A549 (cell line): Measurements from ENCODE around the gene JKAMP.

Source experiments
- CHD4 ChIP-seq: fragments of 200-600 bp; sonication (generic); IDR thresholded peaks from 2 replicates; pipeline ENCODE4 v1.6.1; 2016; ENCODE audit warnings: antibody characterized with exemption, mild to moderate bottlenecking, borderline replicate concordance
- CTCF ChIP-seq: fragments of >200 bp; sonication (Bioruptor Twin); formaldehyde crosslinking; IDR thresholded peaks from 3 replicates; pipeline ENCODE4 v1.5.1; 2016
- EP300 ChIP-seq, 2 experiments: fragments of >200 bp; sonication (Bioruptor Twin); formaldehyde crosslinking; IDR thresholded peaks; 2 replicates in 1 of 2; 3 replicates in 1 of 2; pipeline ENCODE4 v1.6.1; 2016 to 2017
- JUN ChIP-seq, 2 experiments: fragments of >200 bp; sonication (Bioruptor Twin); formaldehyde crosslinking; IDR thresholded peaks; 2 replicates in 1 of 2; 3 replicates in 1 of 2; pipeline ENCODE4 v1.6.1; 2016 to 2017
- JUNB ChIP-seq: fragments of >200 bp; sonication (Bioruptor Twin); formaldehyde crosslinking; IDR thresholded peaks from 2 replicates; pipeline ENCODE4 v1.6.1; 2016
- MAZ ChIP-seq: fragments of 150-350 bp; IDR thresholded peaks from 2 replicates; pipeline ENCODE4 v1.6.1; 2014; ENCODE audit warnings: antibody characterized with exemption, low read depth, low read length, borderline replicate concordance
- POLR2A ChIP-seq: IDR thresholded peaks from 2 replicates; pipeline ENCODE4 v1.6.1; 2012; ENCODE audit warnings: mild to moderate bottlenecking, low read length
- RAD21 ChIP-seq, 2 experiments: fragments of >200 bp in 1 of 2; sonication (Bioruptor Twin) in 1 of 2; formaldehyde crosslinking in 1 of 2; IDR thresholded peaks in 1 of 2; conservative IDR thresholded peaks in 1 of 2; 2 replicates in 1 of 2; 3 replicates in 1 of 2; pipeline ENCODE4 v1.6.1; 2012 to 2018; ENCODE audit warnings: inconsistent platforms in 1 of 2
- REST ChIP-seq: fragments of 200-600 bp; sonication (generic); IDR thresholded peaks from 2 replicates; pipeline ENCODE4 v1.6.1; 2016; ENCODE audit warnings: antibody characterized with exemption, mild to moderate bottlenecking, moderate library complexity
- SMC3 ChIP-seq: fragments of >200 bp; sonication (Bioruptor Twin); formaldehyde crosslinking; IDR thresholded peaks from 3 replicates; pipeline ENCODE4 v1.6.1; 2018; ENCODE audit warnings: inconsistent platforms
- SREBF2 ChIP-seq: fragments of 450-650 bp; IDR thresholded peaks from 2 replicates; pipeline ENCODE4 v1.6.1; 2014; ENCODE audit warnings: mild to moderate bottlenecking, moderate library complexity
- TP53 ChIP-seq: fragments of 250-450 bp; sonication (Bioruptor Pico); IDR thresholded peaks from 2 replicates; pipeline ENCODE4 v1.5.0; 2021; ENCODE audit warnings: mild to moderate bottlenecking, moderate library complexity
- TF ChIP-seq, protein P1 (sequence below): IDR thresholded peaks from 2 replicates; pipeline ENCODE4 v1.6.1; 2012

GRCh38 chr14:59507063-59507751 is 22.9 kb downstream of the JKAMP start:
- TF ChIP-seq CHD4 (no peak), POLR2A (no peak), REST (no peak), EP300 (IDR thresholded peaks at IDR 0.05) (no peak), CTCF (peak; percentile 57), SREBF2 (no peak), TP53 (no peak), JUN (IDR thresholded peaks at IDR 0.05) (no peak), MAZ (no peak), SMC3 (peak; percentile 38; the same call in 2 of the 3 replicates), RAD21 (conservative IDR thresholded peaks at IDR 0.05 in 1 of 2, IDR thresholded peaks at IDR 0.05 in 1 of 2) (peak; percentile 50 to 62; a peak in 4 of 5 replicates), JUNB (no peak)
- TF ChIP-seq, protein P1, sequence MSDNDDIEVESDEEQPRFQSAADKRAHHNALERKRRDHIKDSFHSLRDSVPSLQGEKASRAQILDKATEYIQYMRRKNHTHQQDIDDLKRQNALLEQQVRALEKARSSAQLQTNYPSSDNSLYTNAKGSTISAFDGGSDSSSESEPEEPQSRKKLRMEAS, result no peak
